Measurements from ENCODE around the gene EIF4G1.

DNA sequence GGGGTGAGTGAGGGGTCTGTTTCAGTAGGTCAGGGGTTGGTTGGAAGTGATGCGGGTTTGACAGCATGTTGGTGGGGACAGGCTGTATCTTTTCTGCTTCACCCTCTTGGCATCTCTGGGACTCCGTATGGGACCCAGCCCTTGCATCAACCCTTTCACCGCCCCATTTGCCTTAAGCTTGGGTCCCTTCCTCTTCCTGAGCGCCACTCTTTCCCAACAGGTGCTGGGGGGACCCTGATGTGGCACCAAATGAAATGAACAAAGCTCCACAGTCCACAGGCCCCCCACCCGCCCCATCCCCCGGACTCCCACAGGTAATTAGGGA, 1.1 kb downstream of the EIF4G1 start:
- TF ChIP-seq EZH2 (IDR thresholded peaks at IDR 0.05), result no peak
- no peak for TF ChIP-seq POLR2AphosphoS5 (IDR thresholded peaks at IDR 0.05; ENCODE audit: borderline replicate concordance, low read depth, low read length)

Data from SK-N-MC (cell line).